ENCODE measurements around the gene PGF. TPM values are rescaled to one million over a fixed set of nuclear protein-coding genes. Genes with fewer than 3 reads are reported as not detected.
A peak's percentile ranks its signal among the peaks of the same experiment; 100 is the strongest.

PGF gene
- total and polyA plus RNA-seq, 2 experiments from 2014 or later = 1.1 to 1.8 TPM

- Histone ChIP-seq H3K9me3 (ENCODE audit: low read depth) (no peaks in the 10 kb centered on the region), H3K36me3 (ENCODE audit: low read depth) (no peaks in the 10 kb centered on the region), H3K4me2 (ENCODE audit: unreplicated experiment) (no peak overlapping the region), H4K20me1 (ENCODE audit: insufficient read depth) (no peaks in the 10 kb centered on the region), H3K9ac (no peak overlapping the region), H3K9me2 (ENCODE audit: insufficient read depth) (no peaks in the 10 kb centered on the region), H3F3A (ENCODE audit: insufficient read depth) (no peaks in the 10 kb centered on the region), H3K4me1 (ENCODE audit: insufficient read depth) (no peaks in the 10 kb centered on the region), H3K4me3 (no peak overlapping the region), H3K27me3 (replicated peaks; ENCODE audit: insufficient read depth) (no peaks in the 10 kb centered on the region), H2AFZ (no peak overlapping the region), H3K27ac (no peak overlapping the region), H3K79me2 (ENCODE audit: insufficient read depth) (no peaks in the 10 kb centered on the region)
- TF ChIP-seq EZH2 (IDR thresholded peaks at IDR 0.05; ENCODE audit: insufficient read depth, poor library complexity, severe bottlenecking) = no peak
- TF ChIP-seq EZH2phosphoT487 (IDR thresholded peaks at IDR 0.05; ENCODE audit: insufficient read depth, low read depth) = no peak
- no peak for DNase-seq
- WGBS, 2 experiments (ENCODE audit: low coverage in 1 of 2, low lambda C conversion rate in 2 of 2, missing lambda C conversion rate in 2 of 2) = 94% methylated on average over 16 of the region's 16 CpGs
- in situ Hi-C loops (cut with MboI) = loop anchor here (25.0 kb wide), 1 partner anchor 338 kb away; the partner anchor contains the start of gene FOS
Observed at GRCh38 chr14:74949191-74949601, 6.2 kb downstream of the PGF start.

GRCh38 chr14:74948228-74949175, 6.9 kb downstream of the PGF start:
- in situ Hi-C loops (cut with MboI) = loop anchor here (25.0 kb wide), 1 partner anchor 339 kb away; the partner anchor contains the start of gene FOS
- no peak for DNase-seq
- 78 to 82% methylated on average over 22 to 23 of the region's 23 CpGs for WGBS, 2 experiments (ENCODE audit: low coverage in 1 of 2, low lambda C conversion rate in 2 of 2, missing lambda C conversion rate in 2 of 2)

GRCh38 chr14:74947353-74948227, 7.8 kb downstream of the PGF start:
- in situ Hi-C loops (cut with MboI) = loop anchor here (25.0 kb wide), 1 partner anchor 340 kb away; the partner anchor contains the start of gene FOS
- Histone ChIP-seq H3K27me3 (replicated peaks; ENCODE audit: insufficient read depth) (no peaks in the 10 kb centered on the region), H3K9ac (no peak overlapping the region), H3K4me2 (ENCODE audit: unreplicated experiment) (no peak overlapping the region), H3K4me1 (ENCODE audit: insufficient read depth) (no peaks in the 10 kb centered on the region), H3F3A (ENCODE audit: insufficient read depth) (no peaks in the 10 kb centered on the region), H3K4me3 (no peak overlapping the region), H3K36me3 (ENCODE audit: low read depth) (no peaks in the 10 kb centered on the region), H3K27ac (no peak overlapping the region), H3K9me3 (ENCODE audit: low read depth) (no peaks in the 10 kb centered on the region), H3K79me2 (ENCODE audit: insufficient read depth) (no peaks in the 10 kb centered on the region), H3K9me2 (ENCODE audit: insufficient read depth) (no peaks in the 10 kb centered on the region), H2AFZ (no peak overlapping the region), H4K20me1 (ENCODE audit: insufficient read depth) (no peaks in the 10 kb centered on the region)
- TF ChIP-seq EZH2 (IDR thresholded peaks at IDR 0.05; ENCODE audit: insufficient read depth, poor library complexity, severe bottlenecking) = no peak
- TF ChIP-seq EZH2phosphoT487 (IDR thresholded peaks at IDR 0.05; ENCODE audit: insufficient read depth, low read depth) = no peak
- 89 to 92% methylated on average over 13 of the region's 13 CpGs for WGBS, 2 experiments (ENCODE audit: low coverage in 1 of 2, low lambda C conversion rate in 2 of 2, missing lambda C conversion rate in 2 of 2)
- DNase-seq = no peak

More at GRCh38 chr14:74948228-74949175, 6.9 kb downstream of the PGF start:
- Histone ChIP-seq H3F3A (ENCODE audit: insufficient read depth) (no peaks in the 10 kb centered on the region), H3K36me3 (ENCODE audit: low read depth) (no peaks in the 10 kb centered on the region), H3K4me1 (ENCODE audit: insufficient read depth) (no peaks in the 10 kb centered on the region), H2AFZ (no peak overlapping the region), H3K79me2 (ENCODE audit: insufficient read depth) (no peaks in the 10 kb centered on the region), H3K27me3 (replicated peaks; ENCODE audit: insufficient read depth) (no peaks in the 10 kb centered on the region), H3K9me2 (ENCODE audit: insufficient read depth) (no peaks in the 10 kb centered on the region), H3K9ac (no peak overlapping the region), H3K4me3 (no peak overlapping the region), H3K27ac (no peak overlapping the region), H4K20me1 (ENCODE audit: insufficient read depth) (no peaks in the 10 kb centered on the region), H3K9me3 (ENCODE audit: low read depth) (no peaks in the 10 kb centered on the region), H3K4me2 (ENCODE audit: unreplicated experiment) (no peak overlapping the region)
- TF ChIP-seq EZH2phosphoT487 (IDR thresholded peaks at IDR 0.05; ENCODE audit: insufficient read depth, low read depth) (no peak), EZH2 (IDR thresholded peaks at IDR 0.05; ENCODE audit: insufficient read depth, poor library complexity, severe bottlenecking) (no peak)

- Histone ChIP-seq H3K79me2 (ENCODE audit: insufficient read depth) (no peaks in the 10 kb centered on the region), H2AFZ (peak overlapping the region; percentile 36), H3K27me3 (replicated peaks; ENCODE audit: insufficient read depth) (no peaks in the 10 kb centered on the region), H3K4me3 (no peak overlapping the region), H3K27ac (no peak overlapping the region), H3K36me3 (ENCODE audit: low read depth) (no peaks in the 10 kb centered on the region), H3K9me3 (ENCODE audit: low read depth) (no peaks in the 10 kb centered on the region), H3K4me1 (ENCODE audit: insufficient read depth) (peaks cover 6% of the 10 kb centered on the region), H3K9ac (no peak overlapping the region), H3F3A (ENCODE audit: insufficient read depth) (no peaks in the 10 kb centered on the region), H4K20me1 (ENCODE audit: insufficient read depth) (no peaks in the 10 kb centered on the region), H3K9me2 (ENCODE audit: insufficient read depth) (no peaks in the 10 kb centered on the region), H3K4me2 (ENCODE audit: unreplicated experiment) (no peak overlapping the region)
- WGBS, 2 experiments (ENCODE audit: low coverage in 1 of 2, low lambda C conversion rate in 2 of 2, missing lambda C conversion rate in 2 of 2) = 20 to 21% methylated on average over 5 of the region's 5 CpGs
- TF ChIP-seq EZH2 (IDR thresholded peaks at IDR 0.05; ENCODE audit: insufficient read depth, poor library complexity, severe bottlenecking) (no peak), EZH2phosphoT487 (IDR thresholded peaks at IDR 0.05; ENCODE audit: insufficient read depth, low read depth) (no peak)
- no peak for DNase-seq
- in situ Hi-C loops (cut with MboI) = loop anchor here (25.0 kb wide), 1 partner anchor 341 kb away; the partner anchor contains the start of gene FOS
Observed at GRCh38 chr14:74946659-74947281, 8.6 kb downstream of the PGF start.

Measured in GM23248 (cell line).